Endothelial cell of umbilical vein (primary cell): ENCODE results near the gene HIP1. TPM values are rescaled to one million over a fixed set of nuclear protein-coding genes. Genes with fewer than 3 reads are reported as not detected.

Experiments used
- BruUV-seq: library from RNA; stranded (reverse); fragments of 400-500 nt; replicated peaks from 2 replicates; lab custom pipeline; 2021; lab: Mats Ljungman, UMichigan
- CTCF ChIA-PET: fragments of 300-600, 350-600 bp; sonication (Branson Sonifier 250); formaldehyde crosslinking; loops from one replicate; lab custom pipeline; 2021; ENCODE audit warnings: antibody characterized with exemption, inconsistent platforms; lab: Charles Lee
- POLR2A ChIA-PET: fragments of 300-600, 350-600 bp; sonication (Branson Sonifier 250); formaldehyde crosslinking; loops from one replicate; lab custom pipeline; 2021; ENCODE audit warnings: antibody characterized with exemption, inconsistent platforms; lab: Charles Lee
- DNase-seq: peaks from one replicate; pipeline ENCODE4 v3.0.0-alpha.2; 2011; ENCODE audit warnings: low read depth, low spot score
- FAIRE-seq: peaks from 2 replicates; lab custom pipeline; 2011; peaks lifted over from hg19 to GRCh38; lab: Jason Lieb, UNC
- H2AFZ ChIP-seq: 2 replicates; pipeline ENCODE4 v1.6.0; 2012; ENCODE audit warnings: low read depth, low read length, control low read depth, inconsistent platforms
- H3K27ac ChIP-seq: 2 replicates; pipeline ENCODE4 v1.5.1; 2011; ENCODE audit warnings: low read depth, mild to moderate bottlenecking, control low read depth, low read length, moderate library complexity; ENCODE audit not compliant: insufficient read depth
- H3K27me3 ChIP-seq, 2 experiments: 2 replicates each; pipeline versions ENCODE4 v1.6.0 to v1.6.1; 2011; ENCODE audit warnings: low read length in 2 of 2, mixed read lengths in 1 of 2; ENCODE audit not compliant: control insufficient read depth in 2 of 2, insufficient read depth in 2 of 2
- H3K36me3 ChIP-seq, 2 experiments: 2 replicates in 1 of 2; 3 replicates in 1 of 2; pipeline ENCODE4 v1.5.1; 2011; ENCODE audit warnings: low read length in 2 of 2, mild to moderate bottlenecking in 1 of 2, moderate library complexity in 1 of 2; ENCODE audit not compliant: control insufficient read depth in 2 of 2, insufficient read depth in 2 of 2; ENCODE audit errors: extremely low read depth in 1 of 2
- H3K4me1 ChIP-seq: 3 replicates; pipeline ENCODE4 v1.5.1; 2011; ENCODE audit warnings: mild to moderate bottlenecking, low read length; ENCODE audit not compliant: control insufficient read depth, insufficient read depth; ENCODE audit errors: extremely low read depth
- H3K4me2 ChIP-seq: 2 replicates; pipeline ENCODE4 v1.6.1; 2011; ENCODE audit warnings: low read length, control low read depth, mixed read lengths; ENCODE audit not compliant: insufficient read depth
- H3K4me3 ChIP-seq, 3 experiments: fragments of 200-600 bp in 1 of 3; sonication (generic), shearing (Covaris generic) in 1 of 3; replicated peaks in 1 of 3; 2 replicates each; pipeline ENCODE4 v1.5.1; 2011 to 2016; ENCODE audit warnings: control low read depth in 3 of 3, low read length in 3 of 3, mild to moderate bottlenecking in 2 of 3, inconsistent platforms in 1 of 3, low read depth in 1 of 3, moderate library complexity in 1 of 3; ENCODE audit not compliant: insufficient read depth in 1 of 3
- H3K79me2 ChIP-seq: 2 replicates; pipeline ENCODE4 v1.6.0; 2012; ENCODE audit warnings: low read length, inconsistent platforms; ENCODE audit not compliant: control insufficient read depth, insufficient read depth
- H3K9ac ChIP-seq: replicated peaks from 2 replicates; pipeline ENCODE3; 2011; ENCODE audit warnings: low read length, control low read depth; ENCODE audit not compliant: insufficient read depth; ENCODE audit errors: extremely low read depth
- H3K9me1 ChIP-seq: replicated peaks from 3 replicates; pipeline ENCODE4 v1.6.0; 2011; ENCODE audit warnings: mild to moderate bottlenecking, low read length; ENCODE audit not compliant: control insufficient read depth, insufficient read depth; ENCODE audit errors: extremely low read depth
- H3K9me3 ChIP-seq: replicated peaks from 2 replicates; pipeline ENCODE4 v1.5.1; 2012; ENCODE audit warnings: low read length, inconsistent platforms; ENCODE audit not compliant: control insufficient read depth, insufficient read depth
- H4K20me1 ChIP-seq: replicated peaks from 2 replicates; pipeline ENCODE3; 2011; ENCODE audit warnings: mild to moderate bottlenecking, low read length; ENCODE audit not compliant: control insufficient read depth, insufficient read depth; ENCODE audit errors: extremely low read depth
- POLR2AphosphoS5 ChIP-seq: IDR thresholded peaks from 2 replicates; pipeline ENCODE4 v1.6.1; 2012; ENCODE audit warnings: low read depth, mild to moderate bottlenecking, control low read depth, low read length, moderate library complexity; ENCODE audit not compliant: insufficient read depth
- dilution Hi-C: fragments of 300-500 bp; cut with MboI; formaldehyde crosslinking; loops from one replicate; pipeline ENCODE4 v1.15.0; 2019; ENCODE audit warnings: low sequenced_read_pairs; ENCODE audit not compliant: extremely low pct_ligation_motif_present
- intact Hi-C: fragments of 100-400 bp; cut with micrococcal nuclease; formaldehyde crosslinking; loops from one replicate; pipeline ENCODE4 v1.10.0; 2022
- polyA plus RNA-seq, 4 experiments: library from polyadenylated mRNA; depleted of rRNA in 3 of 4; stranded (reverse) in 3 of 4; unstranded in 1 of 4; fragments of >200 nt; gene quantifications; 2 replicates each; pipeline versions ENCODE4 v1.2.1 to v1.2.3, GENCODE V29; 2011 to 2012; ENCODE audit warnings: missing spikeins in 1 of 4
- total RNA-seq: library from RNA; stranded (reverse); gene quantifications from 2 replicates; pipeline ENCODE4 v1.2.3, GENCODE V29; 2021
- TF ChIP-seq, protein P1 (sequence below), 2 donors: IDR thresholded peaks; 1 replicate in 1 of 2; 2 replicates in 1 of 2; pipeline ENCODE4 v1.5.1; 2011; ENCODE audit warnings: low read length in 2 of 2, mild to moderate bottlenecking in 2 of 2, moderate library complexity in 2 of 2, control low read depth in 1 of 2, inconsistent platforms in 1 of 2, low read depth in 1 of 2; ENCODE audit not compliant: insufficient read depth in 1 of 2; ENCODE audit errors: extremely low read depth in 1 of 2

HIP1 gene
- total and polyA plus RNA-seq, 2 donors (not counting 3 experiments of a cell fraction or from before 2014, with no cell fraction given), result 23.7 to 47.6 TPM

DNA sequence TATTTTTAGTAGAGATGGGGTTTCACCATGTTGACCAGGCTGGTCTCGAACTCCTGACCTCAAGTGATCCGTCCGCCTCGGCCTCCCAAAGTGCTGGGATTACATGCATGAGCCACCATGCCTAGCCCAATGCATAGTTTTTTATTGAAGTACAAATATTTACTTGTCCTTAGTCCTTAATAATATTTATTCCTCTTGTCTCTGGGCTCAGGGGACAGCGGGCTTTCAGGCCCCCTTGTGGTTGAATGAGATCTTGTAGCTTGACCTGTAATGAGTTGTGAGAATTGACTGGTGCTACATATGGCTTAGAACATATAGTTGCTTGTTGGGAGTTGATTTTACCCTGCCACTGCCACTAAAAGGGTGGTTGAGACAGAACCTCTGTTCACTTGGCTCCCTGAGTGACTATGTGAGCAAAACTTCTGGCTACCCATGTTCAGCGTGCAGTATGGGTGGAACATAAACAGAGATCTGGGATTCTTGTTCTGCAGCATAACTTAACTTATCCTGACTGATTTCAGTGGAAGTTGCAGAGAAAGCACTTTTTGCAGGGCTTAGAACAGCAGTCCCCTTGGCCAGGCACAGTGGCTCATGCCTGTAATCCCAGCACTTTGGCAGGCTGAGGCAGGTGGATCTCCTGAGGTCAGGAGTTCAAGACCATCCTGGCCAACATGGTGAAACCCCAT is 18.4 kb upstream of the HIP1 start:
- ChIA-PET POLR2A (no interaction called here), CTCF (interaction anchor here (0.6 to 1.9 kb wide), 24 partner anchors 9 to 263 kb away, joined by 3 to 12 read pairs (median 3); partner anchors contain the start of genes CCL26 and HIP1)
- no peak overlapping the region for H3K9ac ChIP-seq
- peak; percentile 47 for FAIRE-seq
- H3K27ac ChIP-seq, result no peak overlapping the region
- intact Hi-C loops (loop anchor here (5.0 kb wide), 1 partner anchor 115 kb away; no protein-coding TSS in a partner anchor), dilution Hi-C loops (no loop called here)
- H4K20me1 ChIP-seq, result no peaks in the 10 kb centered on the region
- H3K36me3 ChIP-seq, result no peaks in the 10 kb centered on the region
- no peaks in the 10 kb centered on the region for H3K4me1 ChIP-seq
- no peaks in the 10 kb centered on the region for H3K79me2 ChIP-seq
- TF ChIP-seq, protein P1, sequence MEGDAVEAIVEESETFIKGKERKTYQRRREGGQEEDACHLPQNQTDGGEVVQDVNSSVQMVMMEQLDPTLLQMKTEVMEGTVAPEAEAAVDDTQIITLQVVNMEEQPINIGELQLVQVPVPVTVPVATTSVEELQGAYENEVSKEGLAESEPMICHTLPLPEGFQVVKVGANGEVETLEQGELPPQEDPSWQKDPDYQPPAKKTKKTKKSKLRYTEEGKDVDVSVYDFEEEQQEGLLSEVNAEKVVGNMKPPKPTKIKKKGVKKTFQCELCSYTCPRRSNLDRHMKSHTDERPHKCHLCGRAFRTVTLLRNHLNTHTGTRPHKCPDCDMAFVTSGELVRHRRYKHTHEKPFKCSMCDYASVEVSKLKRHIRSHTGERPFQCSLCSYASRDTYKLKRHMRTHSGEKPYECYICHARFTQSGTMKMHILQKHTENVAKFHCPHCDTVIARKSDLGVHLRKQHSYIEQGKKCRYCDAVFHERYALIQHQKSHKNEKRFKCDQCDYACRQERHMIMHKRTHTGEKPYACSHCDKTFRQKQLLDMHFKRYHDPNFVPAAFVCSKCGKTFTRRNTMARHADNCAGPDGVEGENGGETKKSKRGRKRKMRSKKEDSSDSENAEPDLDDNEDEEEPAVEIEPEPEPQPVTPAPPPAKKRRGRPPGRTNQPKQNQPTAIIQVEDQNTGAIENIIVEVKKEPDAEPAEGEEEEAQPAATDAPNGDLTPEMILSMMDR (IDR thresholded peaks at IDR 0.05; ENCODE audit: extremely low read depth in 1 of 2, insufficient read depth in 1 of 2, low read depth in 1 of 2, low read length in 2 of 2), result peak; percentile 41 to 54
- no peak for TF ChIP-seq POLR2AphosphoS5
- peak; percentile 64 for DNase-seq
- no peak overlapping the region for H3K4me3 ChIP-seq
- H3K4me2 ChIP-seq, result no peak overlapping the region
- no peaks in the 10 kb centered on the region for H3K9me3 ChIP-seq
- H3K9me1 ChIP-seq, result no peaks in the 10 kb centered on the region
- no TSS peak for BruUV-seq
- no peak overlapping the region for H2AFZ ChIP-seq
- H3K27me3 ChIP-seq, result no peaks in the 10 kb centered on the region
